Type B pancreatic cell (in vitro differentiated cells): ENCODE data around the gene AMIGO2. TPM values are rescaled to one million over a fixed set of nuclear protein-coding genes. Genes with fewer than 3 reads are reported as not detected.

Experiments
- DNase-seq: peaks from one replicate; pipeline ENCODE4 v3.0.0; 2021; ENCODE audit warnings: mixed read lengths; ENCODE audit not compliant: unreplicated experiment; ENCODE audit errors: extremely low spot score
- H3K27ac Mint-ChIP-seq: 2 replicates; pipeline ENCODE4 v1.8.0; 2021; ENCODE audit warnings: mild to moderate bottlenecking, mixed read lengths
- H3K27me3 Mint-ChIP-seq: 2 replicates; pipeline ENCODE4 v1.8.0; 2021; ENCODE audit warnings: mixed read lengths
- H3K36me3 Mint-ChIP-seq: 2 replicates; pipeline ENCODE4 v1.8.0; 2021; ENCODE audit warnings: mixed read lengths
- H3K4me1 Mint-ChIP-seq: one replicate; pipeline ENCODE4 v1.8.0; 2021; ENCODE audit warnings: mixed read lengths; ENCODE audit not compliant: unreplicated experiment
- H3K4me3 Mint-ChIP-seq: 2 replicates; pipeline ENCODE4 v1.8.0; 2021; ENCODE audit warnings: mild to moderate bottlenecking, mixed read lengths
- H3K9me3 Mint-ChIP-seq: 2 replicates; pipeline ENCODE4 v1.8.0; 2021; ENCODE audit warnings: mixed read lengths
- CTCF ChIP-seq: fragments of 200-600 bp; sonication (generic); conservative IDR thresholded peaks from 2 replicates; pipeline ENCODE4 v1.5.0; 2021; ENCODE audit warnings: antibody characterized with exemption, mild to moderate bottlenecking
- total RNA-seq: library from RNA; stranded (reverse); gene quantifications from 2 replicates; pipeline ENCODE4 v1.2.1, GENCODE V29; 2021; ENCODE audit warnings: low replicate concordance

AMIGO2 gene
- total RNA-seq, 1 donor from 2014 or later = 9.3 TPM

- Mint-ChIP-seq H3K27me3 (peaks cover 31% of the 10 kb centered on the region), H3K27ac (no peak overlapping the region), H3K4me1 (peaks cover 45% of the 10 kb centered on the region), H3K4me3 (no peak overlapping the region), H3K9me3 (no peaks in the 10 kb centered on the region), H3K36me3 (no peaks in the 10 kb centered on the region)
- TF ChIP-seq CTCF = no peak
- no peak for DNase-seq
Observed at GRCh38 chr12:47082796-47083621, 3.2 kb upstream of the AMIGO2 start.

GRCh38 chr12:47082283-47082682, 2.5 kb upstream of the AMIGO2 start:
- no peak overlapping the region for H3K4me3 Mint-ChIP-seq
- no peak for TF ChIP-seq CTCF
- H3K27ac Mint-ChIP-seq = no peak overlapping the region
- peaks cover 39% of the 10 kb centered on the region for H3K4me1 Mint-ChIP-seq
- no peaks in the 10 kb centered on the region for H3K9me3 Mint-ChIP-seq
- peaks cover 38% of the 10 kb centered on the region for H3K27me3 Mint-ChIP-seq
- DNase-seq = no peak
- no peaks in the 10 kb centered on the region for H3K36me3 Mint-ChIP-seq

GRCh38 chr12:47080725-47081502, 1.2 kb upstream of the AMIGO2 start:
- peak overlapping the region; percentile 93 for H3K4me3 Mint-ChIP-seq
- peak overlapping the region; percentile 48 for H3K27ac Mint-ChIP-seq
- DNase-seq = no peak
- H3K9me3 Mint-ChIP-seq = no peaks in the 10 kb centered on the region
- H3K36me3 Mint-ChIP-seq = peaks cover 3% of the 10 kb centered on the region
- peaks cover 34% of the 10 kb centered on the region for H3K4me1 Mint-ChIP-seq
- TF ChIP-seq CTCF = no peak
- peaks cover 49% of the 10 kb centered on the region for H3K27me3 Mint-ChIP-seq

- H3K4me1 Mint-ChIP-seq = peaks cover 30% of the 10 kb centered on the region
Observed at GRCh38 chr12:47079981-47080724, 394 bp upstream of the AMIGO2 start.

More at GRCh38 chr12:47079981-47080724, 394 bp upstream of the AMIGO2 start:
- peak; percentile 69 for DNase-seq
- H3K9me3 Mint-ChIP-seq = no peaks in the 10 kb centered on the region
- peak overlapping the region; percentile 48 for H3K27ac Mint-ChIP-seq
- peaks cover 56% of the 10 kb centered on the region for H3K27me3 Mint-ChIP-seq
- TF ChIP-seq CTCF = no peak
- H3K4me3 Mint-ChIP-seq = peak overlapping the region; percentile 93
- peaks cover 3% of the 10 kb centered on the region for H3K36me3 Mint-ChIP-seq
